GM19324 (cell line): ENCODE data around the gene UBE3A.

Source experiments
- ATAC-seq: cut with Tn5 transposase; IDR thresholded peaks from one replicate; pipeline ENCODE4 v1.9.1; 2021; ENCODE audit warnings: mild to moderate bottlenecking, moderate library complexity; ENCODE audit not compliant: unreplicated experiment, low FRiP score

Gene UBE3A

GRCh38 chr15:25406846-25407245, 32.0 kb downstream of the UBE3A start:
- ATAC-seq, result no peak

- ATAC-seq, result no peak
Measured at GRCh38 chr15:25406261-25406660, 32.6 kb downstream of the UBE3A start.

- no peak for ATAC-seq
Measured at GRCh38 chr15:25403771-25404170, 35.1 kb downstream of the UBE3A start.

- ATAC-seq, result no peak
Measured at GRCh38 chr15:25402342-25402741, 36.5 kb downstream of the UBE3A start.

- ATAC-seq, result no peak
Measured at GRCh38 chr15:25401501-25401900, 37.3 kb downstream of the UBE3A start.

GRCh38 chr15:25397100-25397499, 41.7 kb downstream of the UBE3A start:
- ATAC-seq, result no peak

GRCh38 chr15:25394898-25395297, 43.9 kb downstream of the UBE3A start:
- no peak for ATAC-seq

GRCh38 chr15:25392806-25393205, 46.0 kb downstream of the UBE3A start:
- ATAC-seq, result no peak

GRCh38 chr15:25391971-25392721, 46.7 kb downstream of the UBE3A start:
- no peak for ATAC-seq

GRCh38 chr15:25385986-25386385, 52.8 kb downstream of the UBE3A start:
- no peak for ATAC-seq

- no peak for ATAC-seq
Measured at GRCh38 chr15:25381579-25381978, 57.2 kb downstream of the UBE3A start.

GRCh38 chr15:25378501-25378901, 60.3 kb downstream of the UBE3A start:
- ATAC-seq, result no peak

- no peak for ATAC-seq
Measured at GRCh38 chr15:25375557-25375956, 63.3 kb downstream of the UBE3A start.

GRCh38 chr15:25374143-25374542, 64.7 kb downstream of the UBE3A start:
- ATAC-seq, result no peak

GRCh38 chr15:25372298-25372697, 66.5 kb downstream of the UBE3A start:
- no peak for ATAC-seq

GRCh38 chr15:25368850-25369249, 70.0 kb downstream of the UBE3A start:
- ATAC-seq, result no peak

GRCh38 chr15:25366058-25366457, 72.8 kb downstream of the UBE3A start:
- no peak for ATAC-seq

- ATAC-seq, result no peak
Measured at GRCh38 chr15:25362545-25362944, 76.3 kb downstream of the UBE3A start.

GRCh38 chr15:25347707-25348106, 91.1 kb downstream of the UBE3A start:
- ATAC-seq, result no peak

GRCh38 chr15:25346371-25346770, 92.5 kb downstream of the UBE3A start:
- no peak for ATAC-seq

- no peak for ATAC-seq
Measured at GRCh38 chr15:25345943-25346342, 92.9 kb downstream of the UBE3A start.

GRCh38 chr15:25342629-25343028, 96.2 kb downstream of the UBE3A start:
- ATAC-seq, result no peak

GRCh38 chr15:25339431-25339830, 99.4 kb downstream of the UBE3A start:
- ATAC-seq, result no peak
